A549 (cell line): ENCODE data around the gene BCCIP. TPM values are rescaled to one million over a fixed set of nuclear protein-coding genes. Genes with fewer than 3 reads are reported as not detected.

Experiments used
- ATAC-seq, 2 experiments: fragments of 200-7000 bp in 1 of 2; fragments of >200 bp in 1 of 2; cut with Nextera tagmentation in 1 of 2; cut with Tn5 transposase in 1 of 2; 3 replicates each; pipeline versions ENCODE4 v1.8.0 to v1.9.1; 2018 to 2020; ENCODE audit warnings: mild to moderate bottlenecking in 1 of 2, moderate library complexity in 1 of 2
- CTCF ChIA-PET: fragments of 300-600 bp; sonication (Branson Sonifier 250); formaldehyde crosslinking; extraction: SDS; loops from one replicate; lab custom pipeline; 2021; ENCODE audit warnings: antibody characterized with exemption, inconsistent platforms; lab: Yijun Ruan, JAX
- POLR2A ChIA-PET: fragments of 350-600 bp; formaldehyde crosslinking; extraction: SDS; loops from one replicate; lab custom pipeline; 2021; ENCODE audit warnings: antibody characterized with exemption, inconsistent platforms; lab: Yijun Ruan, JAX
- DNase-seq, 2 experiments: peaks; one replicate each; pipeline versions ENCODE4 v3.0.0 to v3.0.0-alpha.2; 2011 to 2016; ENCODE audit warnings: low read depth in 1 of 2, low spot score in 1 of 2
- FAIRE-seq: peaks from 2 replicates; lab custom pipeline; 2011; peaks lifted over from hg19 to GRCh38; lab: Jason Lieb, UNC
- H3K27ac ChIP-seq, 2 experiments: fragments of >200 bp; sonication (Bioruptor Twin); formaldehyde crosslinking; 3 replicates each; pipeline ENCODE4 v1.5.1; 2016 to 2017
- H3K4me1 ChIP-seq: fragments of >200 bp; sonication (Bioruptor Twin); formaldehyde crosslinking; 3 replicates; pipeline ENCODE4 v1.6.1; 2016
- H3K4me2 ChIP-seq: fragments of >200 bp; sonication (Bioruptor Twin); formaldehyde crosslinking; 3 replicates; pipeline ENCODE4 v1.6.1; 2016
- H3K4me3 ChIP-seq: fragments of >200 bp; sonication (Bioruptor Twin); formaldehyde crosslinking; 3 replicates; pipeline ENCODE4 v1.5.1; 2016
- H3K9me3 ChIP-seq: fragments of >200 bp; sonication (Bioruptor Twin); formaldehyde crosslinking; 3 replicates; pipeline ENCODE4 v1.6.1; 2016
- BCL3 ChIP-seq: fragments of >200 bp; sonication (Bioruptor Twin); formaldehyde crosslinking; IDR thresholded peaks from 3 replicates; pipeline ENCODE4 v1.6.1; 2016
- BHLHE40 ChIP-seq: IDR thresholded peaks from 2 replicates; pipeline ENCODE4 v1.6.1; 2012; ENCODE audit warnings: low read depth, low read length, inconsistent platforms
- E2F6 ChIP-seq: IDR thresholded peaks from 2 replicates; pipeline ENCODE4 v1.6.1; 2012; ENCODE audit warnings: low read depth, borderline replicate concordance
- GATA3 ChIP-seq: IDR thresholded peaks from 2 replicates; pipeline ENCODE4 v1.6.1; 2012; ENCODE audit warnings: borderline replicate concordance
- HEYL ChIP-seq: fragments of 250-450 bp; sonication (Bioruptor Pico); IDR thresholded peaks from 2 replicates; pipeline ENCODE4 v1.8.0; 2021; ENCODE audit warnings: mild to moderate bottlenecking, moderate library complexity
- HOXB13 ChIP-seq: fragments of 250-450 bp; sonication (Bioruptor Pico); IDR thresholded peaks from 2 replicates; pipeline ENCODE4 v1.5.0; 2020; ENCODE audit warnings: low read depth, mild to moderate bottlenecking, moderate library complexity
- JUN ChIP-seq, 2 experiments: fragments of >200 bp; sonication (Bioruptor Twin); formaldehyde crosslinking; IDR thresholded peaks; 2 replicates in 1 of 2; 3 replicates in 1 of 2; pipeline ENCODE4 v1.6.1; 2016 to 2017
- JUNB ChIP-seq: fragments of >200 bp; sonication (Bioruptor Twin); formaldehyde crosslinking; IDR thresholded peaks from 2 replicates; pipeline ENCODE4 v1.6.1; 2016
- KDM1A ChIP-seq: fragments of 200-600 bp; sonication (generic); IDR thresholded peaks from 2 replicates; pipeline ENCODE4 v1.6.1; 2016; ENCODE audit warnings: low read depth, mild to moderate bottlenecking
- MAZ ChIP-seq: fragments of 150-350 bp; IDR thresholded peaks from 2 replicates; pipeline ENCODE4 v1.6.1; 2014; ENCODE audit warnings: antibody characterized with exemption, low read depth, low read length, borderline replicate concordance
- PBX3 ChIP-seq: IDR thresholded peaks from 2 replicates; pipeline ENCODE4 v1.6.1; 2012
- PHF8 ChIP-seq: fragments of 200-600 bp; sonication (generic); IDR thresholded peaks from 2 replicates; pipeline ENCODE4 v1.6.1; 2016; ENCODE audit warnings: low read depth, mild to moderate bottlenecking, antibody characterized with exemption, moderate library complexity, borderline replicate concordance
- POLR2A ChIP-seq: IDR thresholded peaks from 2 replicates; pipeline ENCODE4 v1.6.1; 2012; ENCODE audit warnings: mild to moderate bottlenecking, low read length
- RCOR1 ChIP-seq: fragments of 150-350 bp; IDR thresholded peaks from 2 replicates; pipeline ENCODE4 v1.6.1; 2014; ENCODE audit warnings: antibody characterized with exemption, low read length, low read depth
- RNF2 ChIP-seq: fragments of 200-600 bp; sonication (generic); IDR thresholded peaks from 2 replicates; pipeline ENCODE4 v1.6.1; 2016; ENCODE audit warnings: low read depth, mild to moderate bottlenecking, antibody characterized with exemption, moderate library complexity, borderline replicate concordance
- SMC3 ChIP-seq: fragments of >200 bp; sonication (Bioruptor Twin); formaldehyde crosslinking; IDR thresholded peaks from 3 replicates; pipeline ENCODE4 v1.6.1; 2018; ENCODE audit warnings: inconsistent platforms
- TFCP2L1 ChIP-seq: fragments of 250-450 bp; sonication (Bioruptor Pico); IDR thresholded peaks from 2 replicates; pipeline ENCODE4 v1.5.0; 2021; ENCODE audit warnings: mild to moderate bottlenecking
- ZC3H11A ChIP-seq: fragments of 450-650 bp; IDR thresholded peaks from 2 replicates; pipeline ENCODE4 v1.6.1; 2014; ENCODE audit warnings: antibody characterized with exemption, mild to moderate bottlenecking
- ZFP36 ChIP-seq: fragments of 450-650 bp; IDR thresholded peaks from 2 replicates; pipeline ENCODE4 v1.6.1; 2014; ENCODE audit warnings: borderline replicate concordance; ENCODE audit not compliant: partially characterized antibody
- WGBS: methylation state at CpG from one replicate; pipeline ENCODE4 v1.1.6; 2017; ENCODE audit errors: missing lambda C conversion rate; 5-methylcytosine and 5-hydroxymethylcytosine counted together
- polyA plus RNA-seq, 4 experiments: library from polyadenylated mRNA; depleted of rRNA in 3 of 4; stranded (reverse); fragments of >200 nt; fragmentation: RNase III in 1 of 4; extraction: RNeasy Plus Mini Kit Qiagen cat#74134 plus additional on column Dnase treatment in 1 of 4; gene quantifications; 2 replicates in 3 of 4; 3 replicates in 1 of 4; pipeline ENCODE4 v1.2.3, GENCODE V29; 2011 to 2017
- TF ChIP-seq, protein P1 (sequence below): IDR thresholded peaks from 2 replicates; pipeline ENCODE4 v1.6.1; 2012
- TF ChIP-seq, protein P2 (sequence below): fragments of 250-450 bp; sonication (Bioruptor Pico); IDR thresholded peaks from 2 replicates; pipeline ENCODE4 v1.5.0; 2021; ENCODE audit warnings: mild to moderate bottlenecking, moderate library complexity, borderline replicate concordance
- TF ChIP-seq, protein P3 (sequence below): fragments of 250-450 bp; sonication (Bioruptor Pico); IDR thresholded peaks from 2 replicates; pipeline ENCODE4 v1.5.0; 2020; ENCODE audit warnings: low read depth, mild to moderate bottlenecking, moderate library complexity

The BCCIP gene
- polyA plus RNA-seq, 2 of the 4 experiments (the other 2 are of a cell fraction), result 130 to 140 TPM

- FAIRE-seq, result no peak
Observed at GRCh38 chr10:125781374-125781773, 42.0 kb upstream of the BCCIP start.

GRCh38 chr10:125782054-125782453, 41.3 kb upstream of the BCCIP start:
- ATAC-seq, result no peak
- H3K4me2 ChIP-seq, result no peak overlapping the region
- no peak overlapping the region for H3K27ac ChIP-seq
- ChIA-PET CTCF (interaction anchor here (1.3 to 1.9 kb wide), 3 partner anchors 10 to 25 kb away, joined by 4 to 5 read pairs (median 5); no protein-coding TSS in a partner anchor), POLR2A (no interaction called here)
- FAIRE-seq, result no peak
- WGBS, result 87% methylated on average over 11 of the region's 11 CpGs
- H3K4me1 ChIP-seq, result no peaks in the 10 kb centered on the region
- H3K4me3 ChIP-seq, result no peak overlapping the region
- H3K9me3 ChIP-seq, result no peaks in the 10 kb centered on the region
- no peak for DNase-seq
- TF ChIP-seq POLR2A (no peak), PBX3 (no peak), E2F6 (no peak), SMC3 (no peak), JUNB (no peak)

More at GRCh38 chr10:125781374-125781773, 42.0 kb upstream of the BCCIP start:
- CTCF ChIA-PET, result interaction anchor here (1.3 to 1.9 kb wide), 3 partner anchors 9 to 26 kb away, joined by 4 to 5 read pairs (median 5); no protein-coding TSS in a partner anchor
- DNase-seq (no peak), ATAC-seq (no peak)
- H3K4me2 ChIP-seq, result no peak overlapping the region
- H3K9me3 ChIP-seq, result no peaks in the 10 kb centered on the region
- no peak overlapping the region for H3K27ac ChIP-seq
- TF ChIP-seq, protein P1, sequence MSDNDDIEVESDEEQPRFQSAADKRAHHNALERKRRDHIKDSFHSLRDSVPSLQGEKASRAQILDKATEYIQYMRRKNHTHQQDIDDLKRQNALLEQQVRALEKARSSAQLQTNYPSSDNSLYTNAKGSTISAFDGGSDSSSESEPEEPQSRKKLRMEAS, result no peak
- TF ChIP-seq RNF2 (no peak), PHF8 (no peak), ZC3H11A (no peak), POLR2A (no peak), RCOR1 (no peak), BCL3 (no peak), BHLHE40 (no peak), JUN (IDR thresholded peaks at IDR 0.05) (no peak), HOXB13 (CRISPR knock-in tag) (no peak), KDM1A (no peak), SMC3 (no peak), GATA3 (no peak), TFCP2L1 (no peak), HEYL (CRISPR knock-in tag) (no peak), MAZ (no peak), ZFP36 (no peak)
- TF ChIP-seq, protein P2, sequence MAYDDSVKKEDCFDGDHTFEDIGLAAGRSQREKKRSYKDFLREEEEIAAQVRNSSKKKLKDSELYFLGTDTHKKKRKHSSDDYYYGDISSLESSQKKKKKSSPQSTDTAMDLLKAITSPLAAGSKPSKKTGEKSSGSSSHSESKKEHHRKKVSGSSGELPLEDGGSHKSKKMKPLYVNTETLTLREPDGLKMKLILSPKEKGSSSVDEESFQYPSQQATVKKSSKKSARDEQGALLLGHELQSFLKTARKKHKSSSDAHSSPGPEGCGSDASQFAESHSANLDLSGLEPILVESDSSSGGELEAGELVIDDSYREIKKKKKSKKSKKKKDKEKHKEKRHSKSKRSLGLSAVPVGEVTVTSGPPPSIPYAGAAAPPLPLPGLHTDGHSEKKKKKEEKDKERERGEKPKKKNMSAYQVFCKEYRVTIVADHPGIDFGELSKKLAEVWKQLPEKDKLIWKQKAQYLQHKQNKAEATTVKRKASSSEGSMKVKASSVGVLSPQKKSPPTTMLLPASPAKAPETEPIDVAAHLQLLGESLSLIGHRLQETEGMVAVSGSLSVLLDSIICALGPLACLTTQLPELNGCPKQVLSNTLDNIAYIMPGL (CRISPR knock-in tag), result no peak
- TF ChIP-seq, protein P3, sequence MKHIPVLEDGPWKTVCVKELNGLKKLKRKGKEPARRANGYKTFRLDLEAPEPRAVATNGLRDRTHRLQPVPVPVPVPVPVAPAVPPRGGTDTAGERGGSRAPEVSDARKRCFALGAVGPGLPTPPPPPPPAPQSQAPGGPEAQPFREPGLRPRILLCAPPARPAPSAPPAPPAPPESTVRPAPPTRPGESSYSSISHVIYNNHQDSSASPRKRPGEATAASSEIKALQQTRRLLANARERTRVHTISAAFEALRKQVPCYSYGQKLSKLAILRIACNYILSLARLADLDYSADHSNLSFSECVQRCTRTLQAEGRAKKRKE (CRISPR knock-in tag), result no peak
- H3K4me3 ChIP-seq, result no peak overlapping the region
- WGBS, result 69% methylated on average over 7 of the region's 8 CpGs
- H3K4me1 ChIP-seq, result no peaks in the 10 kb centered on the region
- POLR2A ChIA-PET, result no interaction called here
